Measurements from ENCODE around the gene C3orf38. TPM values are rescaled to one million over a fixed set of nuclear protein-coding genes. Genes with fewer than 3 reads are reported as not detected.

C3orf38 gene
- total RNA-seq, 1 experiment from 2014 or later, result 24.1 TPM

DNA sequence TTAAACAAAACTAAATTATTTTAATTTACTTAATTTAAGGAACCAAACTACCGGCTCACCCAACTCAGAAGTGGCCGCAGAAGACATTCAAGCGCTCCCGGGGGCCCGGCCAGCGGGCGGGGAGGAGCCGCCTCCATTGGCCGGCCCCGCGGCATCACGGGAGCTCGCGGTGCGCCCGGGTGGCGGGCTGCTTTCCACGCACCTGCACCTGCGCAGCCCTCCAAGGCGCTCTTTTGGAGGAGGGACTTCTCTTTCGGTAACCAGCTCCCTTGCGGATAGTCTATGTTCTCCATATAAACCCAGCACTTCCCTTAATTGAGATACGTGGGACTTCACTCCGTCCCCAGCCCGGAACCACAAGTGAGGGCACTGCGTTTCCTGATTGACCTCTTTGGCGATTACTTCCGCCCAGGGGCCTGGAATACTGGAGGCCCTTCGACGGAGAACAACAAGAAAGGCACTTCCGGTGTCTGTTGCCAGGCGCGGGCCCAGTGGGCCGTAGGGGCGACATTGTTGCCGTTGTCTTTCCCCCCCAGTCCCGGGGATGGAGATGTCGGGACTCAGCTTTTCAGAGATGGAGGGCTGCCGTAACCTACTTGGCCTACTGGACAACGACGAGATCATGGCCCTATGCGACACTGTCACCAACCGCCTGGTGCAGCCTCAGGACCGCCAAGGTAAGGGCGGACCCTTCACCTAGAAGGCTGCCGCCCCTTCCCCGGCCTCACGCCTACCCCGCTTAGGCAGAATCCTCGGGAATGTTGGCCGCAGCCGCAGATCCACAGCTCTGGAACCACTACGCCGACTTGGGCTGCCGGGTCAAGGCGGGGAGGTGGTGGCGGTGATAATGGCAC is at the start of gene C3orf38 (continued):
- TF ChIP-seq ZNF532 (CRISPR knock-in tag; IDR thresholded peaks at IDR 0.05; ENCODE audit: borderline replicate concordance), result no peak
- TF ChIP-seq NR1H2 (CRISPR knock-in tag; IDR thresholded peaks at IDR 0.05), result no peak
- no peak for TF ChIP-seq PREB (CRISPR knock-in tag; IDR thresholded peaks at IDR 0.05; ENCODE audit: borderline replicate concordance)
- TF ChIP-seq ZNF416 (CRISPR knock-in tag; IDR thresholded peaks at IDR 0.05), result no peak
- 0 out of 2 replicates have a peak, but pooled peaks have one; percentile 26 for TF ChIP-seq ZMAT4 (CRISPR knock-in tag; IDR thresholded peaks at IDR 0.05)
- no peak for TF ChIP-seq OVOL2 (CRISPR knock-in tag; IDR thresholded peaks at IDR 0.05; ENCODE audit: borderline replicate concordance)
- no peak for TF ChIP-seq SMAD4 (CRISPR knock-in tag; IDR thresholded peaks at IDR 0.05)
- 0 out of 2 replicates have a peak, but pooled peaks have one; percentile 25 for TF ChIP-seq NFYB (CRISPR knock-in tag; conservative IDR thresholded peaks at IDR 0.05; ENCODE audit: low read depth)
- TF ChIP-seq, protein P1, sequence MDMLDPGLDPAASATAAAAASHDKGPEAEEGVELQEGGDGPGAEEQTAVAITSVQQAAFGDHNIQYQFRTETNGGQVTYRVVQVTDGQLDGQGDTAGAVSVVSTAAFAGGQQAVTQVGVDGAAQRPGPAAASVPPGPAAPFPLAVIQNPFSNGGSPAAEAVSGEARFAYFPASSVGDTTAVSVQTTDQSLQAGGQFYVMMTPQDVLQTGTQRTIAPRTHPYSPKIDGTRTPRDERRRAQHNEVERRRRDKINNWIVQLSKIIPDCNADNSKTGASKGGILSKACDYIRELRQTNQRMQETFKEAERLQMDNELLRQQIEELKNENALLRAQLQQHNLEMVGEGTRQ (CRISPR knock-in tag; IDR thresholded peaks at IDR 0.05), result 0 out of 2 replicates have a peak, but pooled peaks have one; percentile 11
- TF ChIP-seq FOXP1 (CRISPR knock-in tag; IDR thresholded peaks at IDR 0.05; ENCODE audit: borderline replicate concordance), result peak; percentile 84
- TF ChIP-seq E2F5 (CRISPR knock-in tag; IDR thresholded peaks at IDR 0.05), result 0 out of 2 replicates have a peak, but pooled peaks have one; percentile 30
- TF ChIP-seq NFATC4 (CRISPR knock-in tag; IDR thresholded peaks at IDR 0.05), result no peak
- 0 out of 2 replicates have a peak, but pooled peaks have one; percentile 46 for TF ChIP-seq AFF4 (CRISPR knock-in tag; IDR thresholded peaks at IDR 0.05; ENCODE audit: borderline replicate concordance)
- 0 out of 2 replicates have a peak, but pooled peaks have one; percentile 48 for TF ChIP-seq NR3C1 (CRISPR knock-in tag; conservative IDR thresholded peaks at IDR 0.05; ENCODE audit: low read depth)
- peak; percentile 79 for TF ChIP-seq ETV6 (CRISPR knock-in tag; IDR thresholded peaks at IDR 0.05)
- TF ChIP-seq MXD4 (CRISPR knock-in tag; IDR thresholded peaks at IDR 0.05; ENCODE audit: borderline replicate concordance), result no peak
- TF ChIP-seq ELF4 (CRISPR knock-in tag; IDR thresholded peaks at IDR 0.05; ENCODE audit: low read depth), result no peak
- TF ChIP-seq ZNF232 (CRISPR knock-in tag; IDR thresholded peaks at IDR 0.05), result no peak
- TF ChIP-seq, protein P2, sequence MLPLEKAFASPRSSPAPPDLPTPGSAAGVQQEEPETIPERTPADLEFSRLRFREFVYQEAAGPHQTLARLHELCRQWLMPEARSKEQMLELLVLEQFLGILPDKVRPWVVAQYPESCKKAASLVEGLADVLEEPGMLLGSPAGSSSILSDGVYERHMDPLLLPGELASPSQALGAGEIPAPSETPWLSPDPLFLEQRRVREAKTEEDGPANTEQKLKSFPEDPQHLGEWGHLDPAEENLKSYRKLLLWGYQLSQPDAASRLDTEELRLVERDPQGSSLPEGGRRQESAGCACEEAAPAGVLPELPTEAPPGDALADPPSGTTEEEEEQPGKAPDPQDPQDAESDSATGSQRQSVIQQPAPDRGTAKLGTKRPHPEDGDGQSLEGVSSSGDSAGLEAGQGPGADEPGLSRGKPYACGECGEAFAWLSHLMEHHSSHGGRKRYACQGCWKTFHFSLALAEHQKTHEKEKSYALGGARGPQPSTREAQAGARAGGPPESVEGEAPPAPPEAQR (CRISPR knock-in tag; IDR thresholded peaks at IDR 0.05), result no peak
- TF ChIP-seq ESRRA (CRISPR knock-in tag; IDR thresholded peaks at IDR 0.05; ENCODE audit: borderline replicate concordance), result no peak
- no peak for TF ChIP-seq ZNF671 (CRISPR knock-in tag; IDR thresholded peaks at IDR 0.05)
- TF ChIP-seq, protein P3, sequence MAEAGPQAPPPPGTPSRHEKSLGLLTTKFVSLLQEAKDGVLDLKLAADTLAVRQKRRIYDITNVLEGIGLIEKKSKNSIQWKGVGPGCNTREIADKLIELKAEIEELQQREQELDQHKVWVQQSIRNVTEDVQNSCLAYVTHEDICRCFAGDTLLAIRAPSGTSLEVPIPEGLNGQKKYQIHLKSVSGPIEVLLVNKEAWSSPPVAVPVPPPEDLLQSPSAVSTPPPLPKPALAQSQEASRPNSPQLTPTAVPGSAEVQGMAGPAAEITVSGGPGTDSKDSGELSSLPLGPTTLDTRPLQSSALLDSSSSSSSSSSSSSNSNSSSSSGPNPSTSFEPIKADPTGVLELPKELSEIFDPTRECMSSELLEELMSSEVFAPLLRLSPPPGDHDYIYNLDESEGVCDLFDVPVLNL (CRISPR knock-in tag; IDR thresholded peaks at IDR 0.05; ENCODE audit: borderline replicate concordance, low read depth), result no peak
- no peak for TF ChIP-seq EMX1 (CRISPR knock-in tag; IDR thresholded peaks at IDR 0.05)
- TF ChIP-seq FOXJ3 (CRISPR knock-in tag; IDR thresholded peaks at IDR 0.05; ENCODE audit: borderline replicate concordance), result no peak

Data from WTC11 (cell line).